GM21529 (cell line): ENCODE data around the gene ISL2.

Experiments
- ATAC-seq: cut with Tn5 transposase; IDR thresholded peaks from one replicate; pipeline ENCODE4 v1.9.1; 2021; ENCODE audit not compliant: unreplicated experiment

Gene ISL2

GRCh38 chr15:76327191-76328105 is 9.1 kb upstream of the ISL2 start:
- no peak for ATAC-seq

GRCh38 chr15:76328106-76328696 is 8.4 kb upstream of the ISL2 start:
- ATAC-seq = no peak

- ATAC-seq = no peak
These were observed 7.6 kb upstream of the ISL2 start for GRCh38 chr15:76328958-76329357.

GRCh38 chr15:76330080-76330680 is 6.4 kb upstream of the ISL2 start:
- no peak for ATAC-seq

- ATAC-seq = no peak
These were observed 3.8 kb upstream of the ISL2 start for GRCh38 chr15:76332796-76333195.

GRCh38 chr15:76333309-76333708 is 3.3 kb upstream of the ISL2 start:
- no peak for ATAC-seq

- no peak for ATAC-seq
These were observed 2.7 kb upstream of the ISL2 start for GRCh38 chr15:76333720-76334437.

- no peak for ATAC-seq
These were observed 1.9 kb upstream of the ISL2 start for GRCh38 chr15:76334438-76335306.

- ATAC-seq = no peak
These were observed 993 bp upstream of the ISL2 start for GRCh38 chr15:76335307-76336253.

- no peak for ATAC-seq
These were observed 604 bp downstream of the ISL2 start for GRCh38 chr15:76337059-76337695.

GRCh38 chr15:76337696-76338485 is 1.3 kb downstream of the ISL2 start:
- ATAC-seq = no peak

GRCh38 chr15:76338486-76339304 is 2.1 kb downstream of the ISL2 start:
- no peak for ATAC-seq

- ATAC-seq = no peak
These were observed 3.0 kb downstream of the ISL2 start for GRCh38 chr15:76339305-76340197.

GRCh38 chr15:76340198-76340802 is 3.7 kb downstream of the ISL2 start:
- no peak for ATAC-seq

GRCh38 chr15:76340803-76341365 is 4.3 kb downstream of the ISL2 start:
- ATAC-seq = no peak
